ENCODE data around the gene BRD1.

- no peak for TF ChIP-seq CTCF (IDR thresholded peaks at IDR 0.05; ENCODE audit: low read depth, low read length, poor library complexity, severe bottlenecking)
- no peak for TF ChIP-seq EZH2phosphoT487 (IDR thresholded peaks at IDR 0.05; ENCODE audit: borderline replicate concordance, low read length)
Measured at GRCh38 chr22:49740242-49740641, 87.4 kb downstream of the BRD1 start.

Data from DOHH2 (cell line).